NCI-H226 (cell line): ENCODE measurements around the gene FAM184A.
A peak's percentile ranks its signal among the peaks of the same experiment; 100 is the strongest.
"Not testable (repeated sequence)": the region's sequence is repeated elsewhere in the genome, so short reads cannot be mapped to it uniquely, and the experiment has no call there.

Source experiments
- DNase-seq: peaks from one replicate; pipeline ENCODE4 v3.0.0-alpha.2; 2015

FAM184A gene

DNA sequence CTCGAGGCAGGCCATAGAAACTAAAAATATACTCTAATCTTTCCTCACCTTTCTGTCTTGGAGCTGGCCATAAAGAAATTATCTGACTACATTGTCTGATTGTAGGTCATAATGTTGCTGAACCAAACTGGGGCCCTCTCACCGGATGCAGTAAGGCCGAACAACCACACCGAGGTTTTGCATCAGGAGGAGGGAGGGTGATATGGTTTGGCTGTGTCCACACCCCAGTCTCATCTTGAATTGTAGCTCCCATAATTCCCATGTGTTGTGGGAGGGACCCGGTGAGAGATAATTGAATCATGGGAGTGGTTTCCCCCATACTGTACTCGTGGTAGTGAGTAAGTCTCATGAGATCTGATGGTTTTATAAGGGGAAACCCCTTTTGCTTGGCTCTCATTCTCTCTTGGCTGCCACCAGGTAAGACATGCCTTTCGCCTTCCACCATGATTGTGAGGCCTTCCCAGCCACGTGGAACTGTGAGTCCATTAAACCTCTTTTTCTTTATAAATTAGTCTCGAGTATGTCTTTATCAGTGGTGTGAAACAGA, 19.4 kb upstream of the FAM184A start:
- DNase-seq, result not testable (repeated sequence)

DNA sequence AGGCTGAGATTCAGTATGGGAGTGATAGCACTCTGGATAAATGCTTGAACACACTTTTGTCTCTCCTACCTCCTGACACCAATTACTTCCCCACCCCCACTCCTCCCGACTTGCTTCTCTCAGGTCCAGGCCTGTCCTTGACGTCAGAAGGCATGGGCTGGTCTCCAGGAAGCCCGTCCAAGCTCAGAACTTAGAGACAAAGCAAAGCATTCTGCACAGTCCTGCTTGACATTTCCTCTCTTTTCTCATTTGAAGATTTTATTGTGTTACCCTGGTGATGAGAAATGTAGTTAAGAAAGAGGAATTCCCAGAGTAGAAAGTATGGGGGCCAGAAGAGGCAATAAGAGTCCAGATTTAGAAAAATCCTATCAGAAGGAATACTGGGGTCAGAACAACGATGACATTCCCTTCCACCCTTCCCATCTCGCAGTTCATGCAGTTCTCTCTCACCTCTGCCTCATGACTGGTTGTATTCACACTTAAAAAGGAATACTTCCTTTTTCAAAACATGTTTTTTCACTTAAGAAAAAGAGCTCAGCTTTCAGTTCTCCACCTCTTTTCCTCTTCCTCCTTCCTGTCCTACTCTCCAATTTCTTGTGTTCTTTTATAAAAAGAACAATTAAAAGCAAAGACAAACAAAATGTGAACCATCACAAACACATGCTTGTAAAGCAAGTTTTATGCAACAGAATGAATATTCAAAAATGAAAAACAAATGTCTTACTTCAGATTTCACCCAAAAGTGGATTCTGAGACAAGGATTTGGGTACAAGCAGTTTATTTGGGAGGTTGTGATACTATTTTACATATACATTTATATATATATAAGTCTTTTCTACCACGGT, 18.5 kb upstream of the FAM184A start:
- DNase-seq, result no peak

DNA sequence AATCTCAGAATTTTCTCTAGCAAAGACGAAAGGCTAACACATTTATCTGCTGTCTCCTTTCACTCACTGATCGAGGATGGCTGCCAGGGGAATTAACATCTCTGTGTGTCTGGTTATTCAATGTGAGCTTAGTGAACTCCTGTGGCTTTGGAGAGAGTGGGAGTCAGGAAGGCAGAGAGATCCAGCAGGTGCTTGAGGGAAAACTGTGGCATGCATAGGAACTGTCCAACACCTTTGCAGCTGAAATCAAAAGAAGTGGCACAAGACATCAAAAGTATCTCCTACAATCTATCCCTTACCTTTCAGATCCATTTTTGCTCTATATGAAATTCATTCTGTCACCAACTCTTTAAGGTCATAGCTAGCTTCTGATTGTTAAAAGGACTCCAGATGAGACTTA, 11.8 kb upstream of the FAM184A start:
- peak; percentile 3 for DNase-seq

DNA sequence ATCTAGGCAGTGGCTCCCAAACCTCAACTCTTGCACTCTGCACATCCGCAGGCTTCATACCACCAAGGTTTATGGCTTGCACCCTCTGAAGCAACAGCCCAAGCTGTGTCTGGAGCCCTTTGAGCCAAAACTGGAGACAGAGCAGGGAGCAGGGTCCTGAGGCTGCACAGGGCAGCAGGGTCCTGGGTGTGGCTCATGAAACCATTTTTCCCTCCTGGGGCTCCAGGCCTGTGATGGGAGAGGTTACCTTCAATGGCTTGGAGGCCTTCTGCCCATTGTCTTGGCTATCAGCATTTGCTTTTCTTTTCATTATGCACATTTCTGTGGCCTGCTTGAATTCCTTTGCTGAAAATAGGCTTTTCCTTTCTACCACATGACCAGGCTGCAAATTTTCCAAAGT, 6.3 kb upstream of the FAM184A start:
- DNase-seq, result no peak

DNA sequence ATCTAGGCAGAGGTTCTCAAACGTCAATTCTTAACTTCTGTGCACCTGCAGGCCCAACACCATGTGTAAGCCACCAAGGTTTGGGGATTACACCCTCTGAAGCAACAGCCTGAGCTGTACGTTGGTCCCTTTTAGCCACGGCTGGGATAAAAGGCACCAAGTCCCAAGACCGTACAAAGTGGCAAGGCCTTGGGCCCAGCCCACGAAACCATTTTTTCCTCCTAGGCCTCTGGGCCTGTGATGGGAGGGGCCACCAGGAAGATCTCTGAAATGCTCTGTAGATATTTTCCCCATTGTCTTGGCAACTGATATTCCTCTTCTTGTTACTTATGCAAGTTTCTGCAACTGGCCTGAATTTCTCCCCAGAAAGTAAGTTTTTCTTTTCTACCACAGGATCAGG, 4.5 kb upstream of the FAM184A start:
- no peak for DNase-seq

DNA sequence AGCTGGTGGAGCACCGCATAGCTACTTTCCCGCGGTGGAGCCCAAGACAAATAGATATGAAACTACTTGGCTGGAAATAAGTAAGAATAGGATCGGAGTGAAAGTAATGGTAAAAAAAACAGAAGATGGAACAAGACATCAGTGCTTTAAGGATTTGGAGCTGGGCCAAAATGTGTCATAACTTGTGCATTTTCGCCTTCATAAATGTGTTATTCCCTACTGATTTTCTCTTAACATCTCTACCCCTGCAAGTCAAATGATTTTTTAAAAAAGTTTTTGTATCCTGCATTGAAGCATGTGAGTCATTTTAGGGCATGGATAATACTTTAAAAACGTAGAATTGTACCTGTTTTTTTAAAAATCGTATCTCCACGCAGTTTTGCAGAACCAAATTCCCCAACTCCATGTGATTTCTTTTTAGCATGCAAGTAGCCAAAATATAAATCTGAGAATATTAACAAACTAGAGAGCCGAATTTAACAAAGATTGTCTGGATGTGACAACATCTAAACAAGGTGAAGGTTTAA, 882 bp upstream of the FAM184A start:
- DNase-seq, result no peak

DNA sequence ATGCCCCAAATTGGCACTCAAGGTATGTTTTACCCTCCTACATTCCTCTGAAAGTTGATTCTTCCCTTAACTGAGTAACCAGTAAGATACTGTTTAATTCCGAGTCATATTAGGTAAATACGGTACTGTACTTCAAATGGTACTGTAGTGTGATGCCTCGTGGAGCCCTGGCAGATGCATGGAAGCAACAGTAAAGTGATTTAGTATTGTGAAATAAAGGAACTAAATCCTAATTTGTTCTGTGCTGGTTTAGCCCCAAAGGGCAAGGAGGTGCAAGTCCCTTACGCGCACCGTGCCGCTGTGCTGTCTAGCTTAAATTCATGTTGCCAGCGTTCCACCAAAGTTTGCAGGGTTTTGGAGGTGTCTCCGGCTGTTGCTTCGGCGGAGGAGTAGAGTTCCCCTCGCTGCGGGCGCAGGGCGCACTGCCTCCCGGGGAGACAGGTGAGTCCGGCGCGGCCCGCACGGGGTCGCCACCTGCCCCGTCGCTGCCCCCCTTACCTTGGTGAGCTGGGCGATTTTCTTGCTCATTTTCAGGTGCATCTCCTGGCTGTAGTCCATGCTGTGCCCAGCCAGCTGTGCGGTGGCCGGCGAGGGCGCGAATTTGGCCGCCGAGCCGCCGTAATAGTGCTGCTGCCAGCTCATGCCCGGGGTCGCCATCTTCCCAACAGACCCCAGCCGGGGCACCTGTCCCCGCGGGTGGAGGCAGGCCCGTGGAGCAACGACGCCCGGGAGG, 655 bp downstream of the FAM184A start:
- DNase-seq, result peak; percentile 5

DNA sequence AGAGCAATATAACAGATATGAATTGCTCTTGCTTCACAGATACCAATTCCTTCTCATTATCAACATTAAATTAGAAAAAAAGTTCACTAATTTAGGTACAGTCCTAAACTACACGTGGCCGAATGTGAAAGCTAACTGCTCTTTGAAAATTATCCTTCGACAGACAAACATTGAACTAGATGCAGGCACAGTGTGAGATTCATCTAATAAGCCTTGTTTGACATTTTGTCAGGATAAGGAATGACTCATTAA, 1.1 kb downstream of the FAM184A start:
- no peak for DNase-seq

DNA sequence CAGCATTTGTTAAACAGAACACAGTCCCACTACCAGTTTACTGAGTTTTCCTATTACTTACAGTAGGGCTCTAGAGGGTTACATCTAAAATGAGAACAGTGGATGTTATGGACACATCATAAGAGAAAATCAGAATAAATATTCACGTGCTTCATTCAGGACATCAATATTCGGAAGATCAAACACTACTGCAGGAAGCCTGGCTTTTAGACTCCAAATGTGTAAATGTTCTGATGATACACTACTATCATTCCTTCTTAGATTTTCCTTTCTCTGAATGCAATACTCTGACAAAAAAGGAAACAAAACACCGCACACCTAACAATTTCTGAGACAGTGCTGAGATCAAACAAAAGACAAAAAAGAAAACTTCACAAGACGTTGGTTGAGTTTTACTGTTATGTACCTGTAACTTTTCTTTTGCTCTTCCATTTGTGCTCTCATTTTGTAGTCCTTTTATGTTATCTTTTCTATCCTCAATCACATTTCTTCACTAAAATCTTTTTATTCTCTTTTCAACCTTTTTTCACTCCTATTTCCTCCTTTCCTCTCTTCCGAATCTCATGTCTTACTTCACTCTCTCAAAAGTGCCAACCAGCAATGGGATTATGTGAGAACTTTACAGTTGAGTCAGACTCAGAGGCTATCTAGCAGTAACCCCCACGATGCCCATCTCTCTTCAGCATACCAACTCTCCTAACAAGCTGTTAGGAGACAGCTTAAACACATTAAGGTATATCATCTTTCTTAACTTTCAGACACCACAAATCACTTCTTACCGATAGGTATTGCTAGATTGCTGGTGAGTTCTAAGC, 1.7 kb downstream of the FAM184A start:
- no peak for DNase-seq

DNA sequence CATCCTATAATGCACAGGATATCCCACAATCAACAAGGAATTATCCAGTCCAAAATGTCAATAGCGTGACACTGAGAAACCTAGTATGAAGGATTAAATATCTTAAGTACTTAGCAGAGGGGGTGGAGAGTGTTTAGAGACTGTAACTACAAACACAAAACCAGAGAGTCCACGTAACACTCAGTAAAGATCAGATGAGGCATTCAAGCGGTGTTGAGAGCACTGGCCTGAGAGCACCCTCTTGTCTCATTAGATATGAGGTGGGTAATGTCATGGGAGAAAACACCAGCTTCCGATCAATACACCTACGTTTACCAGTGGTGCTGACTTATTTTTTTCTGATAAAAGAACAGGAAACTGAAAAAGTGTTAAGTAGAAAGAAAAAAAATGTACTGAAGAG, 2.3 kb downstream of the FAM184A start:
- no peak for DNase-seq

DNA sequence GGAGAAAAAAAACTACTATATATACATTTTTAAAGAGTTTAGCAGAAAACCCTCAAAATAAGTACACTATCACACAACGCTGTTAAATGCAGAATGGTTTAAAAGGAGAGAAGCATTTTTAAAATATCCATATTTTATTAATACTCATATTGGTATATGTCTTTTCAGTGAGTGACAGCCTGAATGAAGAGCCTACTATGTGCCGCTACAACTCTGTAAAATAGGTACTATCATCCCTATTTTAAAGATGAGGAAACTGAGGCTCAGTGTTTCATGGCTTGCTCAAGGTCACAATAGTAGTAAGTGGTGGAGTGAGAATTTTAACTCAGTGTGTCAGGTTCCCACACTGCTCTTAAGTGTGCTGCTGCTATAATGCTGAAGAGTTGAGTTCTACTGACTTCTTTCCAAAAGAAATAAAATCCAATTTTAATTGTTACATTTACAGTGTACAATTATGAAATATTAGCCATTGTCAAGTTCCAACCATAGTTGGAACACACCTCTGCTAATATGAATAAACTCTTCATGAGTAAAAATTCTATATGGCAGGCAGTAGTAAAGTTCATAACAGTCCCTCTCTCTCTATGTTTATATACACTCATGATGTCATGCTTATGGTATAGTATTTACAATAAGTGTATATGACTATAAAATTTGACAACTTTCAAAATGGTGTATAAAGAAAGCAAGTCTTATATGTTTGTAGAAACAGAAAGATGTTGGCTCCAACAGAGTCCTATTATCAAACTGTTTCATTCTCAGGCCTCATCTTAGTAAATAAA, 3.1 kb downstream of the FAM184A start:
- DNase-seq, result no peak

DNA sequence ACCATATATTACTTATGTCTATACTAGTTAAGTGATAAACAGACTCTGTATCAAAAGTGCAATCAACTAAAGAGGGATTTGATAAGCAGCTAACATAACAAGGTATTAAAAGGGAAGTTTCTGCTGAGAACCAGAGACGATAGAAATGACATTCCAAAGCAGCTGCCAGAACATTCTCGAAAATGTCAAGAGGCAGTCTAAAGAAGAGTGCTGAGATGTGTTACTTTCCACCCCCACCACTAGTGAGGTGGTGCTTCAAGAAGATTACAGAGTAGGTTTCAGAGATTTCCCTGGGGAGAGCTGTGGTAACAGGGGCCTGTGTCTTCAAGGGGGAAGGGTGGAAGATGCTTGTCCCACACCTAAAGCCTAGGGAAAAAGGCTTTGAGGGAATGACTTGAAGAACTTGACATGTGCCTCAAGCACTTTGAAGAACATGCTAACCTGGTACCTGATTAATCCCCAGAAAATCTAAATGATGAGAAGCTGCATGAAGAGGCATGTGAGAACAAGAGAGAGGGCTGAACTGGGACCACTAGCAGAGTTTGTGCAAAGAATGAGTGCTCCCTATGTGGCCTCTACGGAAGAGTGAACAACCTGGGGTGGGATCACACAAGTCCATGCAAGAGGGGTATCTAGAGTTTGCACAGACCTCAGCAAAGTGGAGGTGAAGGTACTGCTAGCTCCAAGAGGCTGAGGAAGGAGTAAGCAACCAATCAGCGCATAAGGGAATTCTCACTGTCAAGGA, 5.0 kb downstream of the FAM184A start:
- no peak for DNase-seq

DNA sequence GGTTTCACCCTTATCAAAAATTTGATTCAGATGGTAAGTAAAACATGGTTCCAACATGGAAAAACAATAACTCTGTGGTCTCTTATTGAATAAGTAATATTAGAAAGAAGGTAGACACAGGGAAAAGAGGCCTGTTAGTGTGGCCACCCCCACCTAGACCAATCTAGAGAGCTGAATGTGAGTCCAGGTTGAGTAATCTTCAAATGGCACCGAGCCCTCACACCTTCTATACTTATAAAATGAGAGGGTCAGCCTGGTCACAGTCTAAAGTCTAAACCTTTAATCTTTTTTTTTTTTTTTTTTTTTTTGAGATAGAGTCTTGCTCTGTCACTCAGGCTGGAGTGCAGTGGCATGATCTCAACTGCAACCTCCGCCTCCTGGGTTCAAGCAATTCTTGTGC, 6.9 kb downstream of the FAM184A start:
- DNase-seq, result no peak

DNA sequence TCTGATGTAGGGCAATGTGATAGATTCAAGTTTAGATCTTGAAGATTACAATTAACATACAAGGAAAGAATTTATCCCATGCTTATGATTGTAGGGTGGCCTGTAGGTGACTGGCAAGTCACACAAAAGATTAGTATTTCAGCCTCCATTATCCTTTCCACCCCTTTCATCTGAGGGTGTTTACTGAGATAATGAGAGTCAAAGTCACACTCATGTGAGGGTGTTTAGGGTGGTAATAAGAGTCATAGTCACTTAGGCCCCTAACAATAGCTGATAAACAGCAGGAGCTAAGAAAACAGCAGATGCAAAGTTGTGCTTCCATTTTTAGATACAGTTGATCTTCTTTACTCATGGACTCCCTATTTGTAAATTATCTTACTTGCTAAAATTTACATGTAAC, 11.4 kb downstream of the FAM184A start:
- DNase-seq, result no peak

DNA sequence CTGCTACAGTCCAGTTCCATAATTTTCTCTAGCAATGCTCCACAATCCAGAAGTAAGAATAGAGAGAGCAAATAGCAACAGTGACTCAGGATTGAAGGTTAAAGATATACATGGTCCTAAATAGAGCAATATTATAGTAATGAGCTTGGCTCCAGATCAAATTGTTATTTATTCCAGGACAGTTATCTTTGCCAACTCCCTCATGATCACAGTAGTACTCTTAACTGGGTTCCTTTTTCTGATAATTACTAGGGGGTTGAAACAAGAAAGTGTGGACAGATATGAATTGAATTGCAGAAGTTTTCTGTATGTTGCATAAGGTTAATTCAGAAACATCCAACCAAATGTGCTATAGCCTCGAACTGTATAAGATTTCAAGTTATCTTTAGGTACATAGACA, 11.9 kb downstream of the FAM184A start:
- DNase-seq, result no peak

DNA sequence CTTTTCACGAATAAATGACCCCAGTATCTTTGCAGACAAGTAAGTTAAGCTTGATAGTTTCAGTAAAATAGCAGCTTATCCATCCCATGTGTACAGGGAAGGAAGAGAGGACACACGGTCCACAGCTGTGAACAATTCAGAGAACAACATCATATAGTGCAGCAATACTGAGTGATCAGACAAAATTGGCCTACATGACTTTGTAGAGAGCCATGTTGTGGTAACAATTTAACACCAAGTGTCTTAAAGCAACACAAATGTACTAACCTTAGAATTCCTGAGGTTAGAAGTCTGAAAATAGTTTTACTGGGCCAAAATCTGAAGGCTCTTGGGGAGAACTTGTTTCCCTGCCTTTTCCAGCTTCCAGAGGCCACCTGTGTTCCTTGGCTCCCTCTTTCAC, 12.5 kb downstream of the FAM184A start:
- no peak for DNase-seq

DNA sequence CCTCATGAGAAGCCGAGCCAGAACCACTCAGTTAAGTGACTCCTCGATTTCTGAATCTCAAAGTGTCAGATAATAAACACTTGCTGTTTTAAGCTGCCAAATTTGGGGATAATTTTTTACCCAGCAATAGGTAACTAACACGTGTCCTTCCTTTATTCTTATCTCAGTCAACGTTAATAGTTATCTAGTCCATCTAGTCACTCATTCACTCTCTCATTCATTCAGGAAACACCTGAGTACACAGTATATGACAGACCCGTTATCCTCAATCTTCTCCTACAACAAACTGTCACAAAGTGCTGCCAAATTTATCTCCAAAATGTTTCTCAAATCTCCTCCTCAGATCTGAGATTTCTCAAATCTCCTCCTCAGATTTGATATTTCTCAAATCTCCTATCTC, 13.1 kb downstream of the FAM184A start:
- no peak for DNase-seq

DNA sequence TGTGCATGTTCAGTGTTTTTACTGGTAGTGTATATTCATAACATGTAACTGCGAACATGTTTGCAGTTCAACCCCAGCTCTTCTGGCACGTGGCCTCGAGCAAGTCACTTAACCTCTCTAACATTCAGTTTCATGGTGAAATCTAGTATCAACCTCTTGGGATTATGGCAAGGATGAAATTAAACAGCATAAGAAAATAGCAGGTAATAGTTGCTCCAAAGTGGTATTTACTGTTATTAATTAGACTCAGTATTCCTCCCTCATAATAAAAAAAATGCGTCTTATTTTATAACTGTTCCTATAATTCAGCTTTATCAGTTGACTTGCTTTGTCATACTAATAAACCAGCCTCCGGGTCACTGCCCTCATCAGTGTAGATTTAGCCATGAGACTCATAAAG, 15.0 kb downstream of the FAM184A start:
- no peak for DNase-seq

DNA sequence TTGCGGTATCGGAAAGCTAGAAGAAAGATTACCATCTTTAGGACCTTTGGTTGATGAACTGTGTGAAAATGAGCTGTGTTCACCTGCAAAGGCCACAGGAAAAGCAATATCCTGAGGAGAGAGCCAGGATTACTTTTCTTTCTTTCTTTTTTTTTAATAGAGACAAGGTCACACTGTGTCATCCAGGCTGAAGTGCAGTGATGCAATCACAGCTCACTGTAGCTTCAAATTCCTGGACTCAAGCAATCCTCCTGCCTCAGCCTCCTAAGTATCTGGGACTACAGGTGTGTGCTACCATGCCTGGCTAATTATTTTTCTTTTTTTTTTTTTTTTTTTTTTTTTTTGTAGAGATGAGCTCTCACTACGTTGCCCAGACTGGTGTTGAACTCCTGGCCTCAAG, 17.2 kb downstream of the FAM184A start:
- no peak for DNase-seq

DNA sequence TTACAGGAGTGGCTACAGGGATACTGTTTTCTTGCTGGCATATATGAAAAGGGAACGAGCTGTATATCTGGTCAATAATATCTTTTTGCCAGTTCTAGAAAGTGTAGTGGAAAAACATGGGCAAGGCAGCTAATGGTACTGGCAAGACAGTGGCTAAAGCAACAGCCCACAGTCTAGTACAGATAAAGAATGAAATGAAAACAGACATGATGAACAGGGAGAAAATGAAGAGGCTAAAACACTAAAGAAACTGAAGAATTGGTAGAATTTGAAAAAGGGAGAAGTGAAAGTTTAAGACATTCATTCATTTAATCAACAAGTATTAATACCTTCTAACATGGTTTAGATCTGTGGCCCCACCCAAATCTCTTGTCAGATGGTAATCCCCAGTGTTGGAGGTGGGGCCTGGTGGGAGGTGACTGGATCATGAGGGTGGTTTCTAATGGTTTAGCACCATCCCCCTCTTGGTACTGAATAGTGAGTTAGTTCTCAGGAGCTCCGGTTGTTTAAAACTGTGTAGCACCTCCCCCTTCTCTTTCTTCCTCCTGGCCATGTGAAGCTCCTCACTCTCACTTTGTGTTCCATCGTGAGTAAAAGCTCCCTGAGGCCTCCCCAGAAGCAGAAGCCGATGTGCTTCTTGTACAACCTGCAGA, 18.1 kb downstream of the FAM184A start:
- no peak for DNase-seq

DNA sequence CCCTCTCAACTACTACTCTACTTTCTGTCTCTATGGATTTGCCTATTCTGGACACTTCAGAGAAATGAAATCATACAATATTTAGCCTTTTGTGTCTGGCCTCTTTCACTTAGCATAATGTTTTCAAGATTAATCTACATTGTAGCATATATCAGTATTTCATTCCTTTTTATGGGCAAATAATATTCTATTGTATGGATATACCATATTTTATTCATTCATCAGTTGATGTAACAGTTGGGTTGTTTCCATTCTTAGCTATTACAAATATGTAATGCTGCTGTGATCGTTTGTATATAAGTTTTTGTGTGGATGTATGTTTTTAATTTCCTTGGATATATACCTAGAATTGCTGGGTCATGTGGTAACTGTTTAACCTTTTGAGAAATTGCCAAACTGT, 23.4 kb downstream of the FAM184A start:
- no peak for DNase-seq
